ENCODE data around the gene CEP131.

Gene CEP131

DNA sequence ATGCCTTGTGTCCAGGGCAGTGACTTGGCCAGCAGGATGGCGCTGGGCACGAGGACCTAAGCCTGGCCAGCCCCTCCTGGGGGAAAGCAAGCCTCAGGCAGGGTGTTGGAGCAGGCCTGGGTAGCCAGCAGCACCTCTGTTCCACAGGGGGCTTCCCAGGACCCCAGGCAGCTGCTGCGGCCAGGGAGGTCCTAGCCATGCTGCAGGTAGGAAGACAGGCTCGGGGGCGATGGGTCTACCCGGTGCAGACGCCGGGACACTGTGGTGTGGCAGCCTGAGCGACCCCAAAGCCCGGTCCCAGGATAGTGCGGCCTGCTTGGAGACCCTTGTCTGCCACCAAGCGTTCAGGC lies 34.3 kb downstream of the CEP131 start:
- Histone ChIP-seq H3K4me2 (ENCODE audit: low read depth, low read length) (no peak overlapping the region), H2AFZ (ENCODE audit: low read length) (no peak overlapping the region), H3K79me2 (ENCODE audit: low read length) (no peaks in the 10 kb centered on the region), H4K20me1 (ENCODE audit: insufficient read depth, low read length) (no peaks in the 10 kb centered on the region), H3K9me3 (replicated peaks; ENCODE audit: insufficient read depth, low read length) (no peaks in the 10 kb centered on the region), H3F3A (ENCODE audit: insufficient read depth, low read length) (no peaks in the 10 kb centered on the region), H3K9ac (ENCODE audit: low read length) (no peak overlapping the region), H3K4me3 (ENCODE audit: low read length) (no peak overlapping the region), H3K4me1 (ENCODE audit: low read length) (no peaks in the 10 kb centered on the region), H3K27ac (ENCODE audit: low read length) (no peak overlapping the region), H3K9me2 (replicated peaks; ENCODE audit: insufficient read depth, low read length) (no peaks in the 10 kb centered on the region), H3K27me3 (replicated peaks; ENCODE audit: insufficient read depth, low read length) (peaks cover 22% of the 10 kb centered on the region), H3K36me3 (replicated peaks; ENCODE audit: insufficient read depth, low read length) (no peaks in the 10 kb centered on the region)
- TF ChIP-seq, protein P1, sequence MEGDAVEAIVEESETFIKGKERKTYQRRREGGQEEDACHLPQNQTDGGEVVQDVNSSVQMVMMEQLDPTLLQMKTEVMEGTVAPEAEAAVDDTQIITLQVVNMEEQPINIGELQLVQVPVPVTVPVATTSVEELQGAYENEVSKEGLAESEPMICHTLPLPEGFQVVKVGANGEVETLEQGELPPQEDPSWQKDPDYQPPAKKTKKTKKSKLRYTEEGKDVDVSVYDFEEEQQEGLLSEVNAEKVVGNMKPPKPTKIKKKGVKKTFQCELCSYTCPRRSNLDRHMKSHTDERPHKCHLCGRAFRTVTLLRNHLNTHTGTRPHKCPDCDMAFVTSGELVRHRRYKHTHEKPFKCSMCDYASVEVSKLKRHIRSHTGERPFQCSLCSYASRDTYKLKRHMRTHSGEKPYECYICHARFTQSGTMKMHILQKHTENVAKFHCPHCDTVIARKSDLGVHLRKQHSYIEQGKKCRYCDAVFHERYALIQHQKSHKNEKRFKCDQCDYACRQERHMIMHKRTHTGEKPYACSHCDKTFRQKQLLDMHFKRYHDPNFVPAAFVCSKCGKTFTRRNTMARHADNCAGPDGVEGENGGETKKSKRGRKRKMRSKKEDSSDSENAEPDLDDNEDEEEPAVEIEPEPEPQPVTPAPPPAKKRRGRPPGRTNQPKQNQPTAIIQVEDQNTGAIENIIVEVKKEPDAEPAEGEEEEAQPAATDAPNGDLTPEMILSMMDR (IDR thresholded peaks at IDR 0.05; ENCODE audit: low read length): no peak
- no peak for TF ChIP-seq EZH2phosphoT487 (IDR thresholded peaks at IDR 0.05; ENCODE audit: low read length)
- TF ChIP-seq EZH2 (optimal IDR thresholded peaks at IDR 0.05; ENCODE audit: low read depth, low read length): no peak
- no peak for DNase-seq

DNA sequence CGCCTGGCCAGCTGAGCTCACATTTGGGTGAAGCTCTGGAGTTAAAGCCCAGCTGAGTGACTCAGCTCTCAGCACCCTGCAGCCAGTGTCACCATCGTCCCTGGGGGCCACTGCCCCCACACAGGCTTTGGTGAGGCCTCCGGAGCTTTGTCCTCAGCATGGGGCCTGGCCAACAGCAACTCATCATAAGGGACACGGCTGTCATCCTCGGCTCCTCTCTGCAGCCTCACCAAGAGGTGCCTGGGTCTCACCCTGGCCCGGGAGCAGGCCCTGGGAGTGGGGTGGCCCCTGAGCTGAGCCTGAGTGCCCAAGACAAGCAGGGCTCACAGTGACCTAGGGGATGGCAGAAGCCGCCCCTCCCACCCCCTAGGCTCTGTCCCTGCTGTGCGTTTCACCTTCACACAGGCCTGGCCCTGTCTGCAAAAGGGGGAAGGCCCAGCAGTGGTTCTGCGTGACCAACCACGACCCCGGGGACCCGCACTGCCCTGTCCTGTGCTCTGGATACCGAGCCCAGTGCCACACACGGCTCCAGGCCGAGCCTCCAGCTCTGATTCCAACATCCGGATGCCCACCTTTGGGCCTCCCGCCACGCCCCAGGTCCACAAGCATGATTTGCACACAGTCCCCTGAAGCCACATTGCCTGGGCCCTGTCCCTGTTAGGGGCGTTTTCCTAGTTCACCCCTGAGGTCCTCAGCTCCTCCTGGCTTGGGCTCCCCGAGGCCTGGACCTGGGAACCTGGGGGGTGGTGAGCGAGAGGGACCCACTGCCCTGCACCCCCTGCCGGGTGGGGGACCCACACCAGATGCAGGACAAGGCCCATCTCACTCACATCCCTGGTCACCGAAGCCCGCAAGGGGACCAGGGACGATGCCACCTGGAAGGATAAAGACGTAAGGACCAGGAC lies 34.9 kb downstream of the CEP131 start:
- H2AFZ ChIP-seq (ENCODE audit: low read length): no peak overlapping the region
- peaks cover 27% of the 10 kb centered on the region for H3K27me3 ChIP-seq (replicated peaks; ENCODE audit: insufficient read depth, low read length)
- H3K4me2 ChIP-seq (ENCODE audit: low read depth, low read length): no peak overlapping the region
- DNase-seq: no peak
- H3K9me2 ChIP-seq (replicated peaks; ENCODE audit: insufficient read depth, low read length): no peaks in the 10 kb centered on the region
- H3K36me3 ChIP-seq (replicated peaks; ENCODE audit: insufficient read depth, low read length): no peaks in the 10 kb centered on the region
- no peak overlapping the region for H3K9ac ChIP-seq (ENCODE audit: low read length)
- H3F3A ChIP-seq (ENCODE audit: insufficient read depth, low read length): no peaks in the 10 kb centered on the region
- no peaks in the 10 kb centered on the region for H3K79me2 ChIP-seq (ENCODE audit: low read length)
- no peak overlapping the region for H3K27ac ChIP-seq (ENCODE audit: low read length)
- no peaks in the 10 kb centered on the region for H3K9me3 ChIP-seq (replicated peaks; ENCODE audit: insufficient read depth, low read length)
- H3K4me3 ChIP-seq (ENCODE audit: low read length): no peak overlapping the region
- TF ChIP-seq, protein P1 (IDR thresholded peaks at IDR 0.05; ENCODE audit: low read length): no peak
- TF ChIP-seq EZH2 (optimal IDR thresholded peaks at IDR 0.05; ENCODE audit: low read depth, low read length): no peak
- no peak for TF ChIP-seq EZH2phosphoT487 (IDR thresholded peaks at IDR 0.05; ENCODE audit: low read length)
- H4K20me1 ChIP-seq (ENCODE audit: insufficient read depth, low read length): no peaks in the 10 kb centered on the region
- no peaks in the 10 kb centered on the region for H3K4me1 ChIP-seq (ENCODE audit: low read length)

DNA sequence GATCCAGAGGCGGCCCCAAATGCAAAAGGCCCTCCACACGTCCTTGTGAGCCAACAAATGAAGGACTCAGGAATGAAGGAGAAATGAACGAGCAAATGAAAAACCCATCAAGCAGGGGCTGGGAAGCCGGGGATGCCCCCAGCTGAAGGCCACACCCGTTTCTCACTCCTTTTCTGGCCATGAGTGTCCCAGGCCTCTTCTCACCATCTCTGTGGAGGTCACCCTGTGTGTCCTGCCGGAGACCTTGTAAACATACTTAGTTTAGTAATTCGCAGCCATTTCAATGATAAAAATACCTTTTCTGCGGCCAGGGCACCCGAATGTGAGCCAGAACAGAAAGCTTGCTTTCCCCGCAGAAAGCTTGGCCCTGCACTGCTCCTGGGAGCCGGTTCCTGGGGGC lies 35.6 kb downstream of the CEP131 start:
- Histone ChIP-seq H3K79me2 (ENCODE audit: low read length) (no peaks in the 10 kb centered on the region), H3K4me2 (ENCODE audit: low read depth, low read length) (no peak overlapping the region), H3K4me3 (ENCODE audit: low read length) (no peak overlapping the region), H3K9me3 (replicated peaks; ENCODE audit: insufficient read depth, low read length) (no peaks in the 10 kb centered on the region), H3K9me2 (replicated peaks; ENCODE audit: insufficient read depth, low read length) (no peaks in the 10 kb centered on the region), H3K9ac (ENCODE audit: low read length) (no peak overlapping the region), H3K4me1 (ENCODE audit: low read length) (no peaks in the 10 kb centered on the region), H3K27ac (ENCODE audit: low read length) (no peak overlapping the region), H3K27me3 (replicated peaks; ENCODE audit: insufficient read depth, low read length) (peaks cover 34% of the 10 kb centered on the region), H4K20me1 (ENCODE audit: insufficient read depth, low read length) (no peaks in the 10 kb centered on the region), H2AFZ (ENCODE audit: low read length) (no peak overlapping the region), H3F3A (ENCODE audit: insufficient read depth, low read length) (no peaks in the 10 kb centered on the region), H3K36me3 (replicated peaks; ENCODE audit: insufficient read depth, low read length) (no peaks in the 10 kb centered on the region)
- no peak for DNase-seq
- TF ChIP-seq, protein P1 (IDR thresholded peaks at IDR 0.05; ENCODE audit: low read length): no peak
- no peak for TF ChIP-seq EZH2 (optimal IDR thresholded peaks at IDR 0.05; ENCODE audit: low read depth, low read length)
- TF ChIP-seq EZH2phosphoT487 (IDR thresholded peaks at IDR 0.05; ENCODE audit: low read length): no peak
